GM18511 (cell line): Measurements from ENCODE around the gene RBCK1.
"Not testable (repeated sequence)": the region's sequence is repeated elsewhere in the genome, so short reads cannot be mapped to it uniquely, and the experiment has no call there.

Experiments used
- ATAC-seq: cut with Tn5 transposase; IDR thresholded peaks from one replicate; pipeline ENCODE4 v1.9.1; 2021; ENCODE audit warnings: mild to moderate bottlenecking, moderate library complexity; ENCODE audit not compliant: unreplicated experiment

The RBCK1 gene

GRCh38 chr20:375265-375889, 32.7 kb upstream of the RBCK1 start:
- no peak for ATAC-seq

DNA sequence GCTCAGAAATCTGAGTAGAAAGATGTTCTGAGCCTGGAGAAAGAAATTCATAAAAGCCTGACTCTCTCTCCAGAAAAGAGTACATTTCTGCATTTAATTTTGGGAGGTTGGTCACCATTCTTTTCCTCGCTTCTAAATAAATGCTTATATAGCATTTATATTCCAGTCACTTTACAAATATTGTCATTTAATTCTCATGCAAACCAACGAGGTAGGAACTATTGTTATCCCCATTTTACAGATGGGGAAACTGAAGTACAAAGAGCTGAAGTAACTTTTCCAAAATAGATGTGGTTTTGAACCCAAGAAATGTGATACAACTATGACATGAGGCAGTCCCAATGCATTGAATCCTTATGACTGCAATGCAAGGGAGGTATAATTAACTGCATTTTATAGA, 32.0 kb upstream of the RBCK1 start:
- ATAC-seq = no peak

DNA sequence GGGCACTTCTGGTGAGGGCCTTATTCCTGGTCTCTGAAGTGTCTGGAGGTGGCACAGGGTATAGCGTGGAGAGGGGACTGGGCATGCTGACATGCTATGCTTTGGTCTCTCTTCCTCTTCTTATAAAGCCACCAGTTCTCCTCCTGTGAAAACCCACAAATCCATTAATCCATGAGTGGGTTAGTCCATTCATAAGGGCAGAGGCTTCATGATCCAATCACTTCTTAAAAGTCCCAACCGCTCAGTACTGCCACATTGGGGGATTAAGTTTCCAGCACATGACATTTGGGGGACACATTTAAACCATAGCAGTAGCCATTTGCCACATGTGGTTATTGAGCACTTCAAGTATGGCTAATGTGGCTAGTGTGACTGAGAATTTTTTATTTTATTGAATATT, 31.3 kb upstream of the RBCK1 start:
- no peak for ATAC-seq

- ATAC-seq = not testable (repeated sequence)
Measured at GRCh38 chr20:377578-377977, 30.5 kb upstream of the RBCK1 start.

DNA sequence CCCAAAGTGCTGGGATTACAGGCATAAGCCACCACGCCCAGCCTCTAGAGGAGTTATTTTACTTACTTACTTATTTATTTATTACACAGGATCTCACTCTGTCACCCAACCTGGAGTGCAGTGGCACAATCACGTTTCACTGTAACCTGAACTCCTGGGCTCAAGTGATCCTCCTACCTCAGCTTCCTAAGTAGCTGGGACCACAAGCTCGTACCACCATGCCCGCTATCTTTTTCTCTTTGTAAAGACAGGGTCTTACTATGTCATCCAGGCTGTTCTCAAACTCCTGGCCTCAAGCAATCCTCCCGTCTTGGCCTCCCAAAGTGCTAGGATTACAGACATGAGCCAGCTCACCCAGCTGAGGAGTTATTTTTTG, 29.1 kb upstream of the RBCK1 start:
- no peak for ATAC-seq

DNA sequence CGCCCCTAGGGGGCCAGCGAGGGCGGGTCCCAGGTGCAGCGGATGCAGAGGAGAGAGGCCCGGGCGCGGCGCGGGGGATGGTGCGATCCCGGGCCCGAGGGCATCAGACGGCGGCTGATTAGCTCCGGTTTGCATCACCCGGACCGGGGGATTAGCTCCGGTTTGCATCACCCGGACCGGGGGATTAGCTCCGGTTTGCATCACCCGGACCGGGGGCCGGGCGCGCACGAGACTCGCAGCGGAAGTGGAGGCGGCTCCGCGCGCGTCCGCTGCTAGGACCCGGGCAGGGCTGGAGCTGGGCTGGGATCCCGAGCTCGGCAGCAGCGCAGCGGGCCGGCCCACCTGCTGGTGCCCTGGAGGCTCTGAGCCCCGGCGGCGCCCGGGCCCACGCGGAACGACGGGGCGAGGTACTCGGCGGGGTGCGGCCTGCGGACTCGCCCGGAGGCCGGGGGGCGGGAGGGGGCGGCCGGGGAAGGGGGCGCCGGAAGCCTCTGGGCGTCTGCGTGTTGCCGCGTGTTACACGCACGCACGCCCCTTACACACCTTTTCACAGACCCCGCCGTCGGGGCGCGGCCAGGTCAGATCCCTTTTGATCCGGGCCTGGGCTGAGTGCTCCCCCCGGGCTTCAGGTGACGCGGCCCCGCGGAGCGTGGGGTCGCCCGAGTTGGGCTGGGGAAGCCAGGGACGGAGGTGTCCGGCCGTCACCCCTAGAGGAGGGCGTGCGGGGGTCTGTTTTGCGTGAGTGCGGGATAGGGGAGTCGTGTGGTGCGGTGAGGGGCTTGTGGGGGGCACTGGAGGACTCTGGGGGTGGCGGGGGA, 27.1 kb upstream of the RBCK1 start:
- ATAC-seq = peak; percentile 55

DNA sequence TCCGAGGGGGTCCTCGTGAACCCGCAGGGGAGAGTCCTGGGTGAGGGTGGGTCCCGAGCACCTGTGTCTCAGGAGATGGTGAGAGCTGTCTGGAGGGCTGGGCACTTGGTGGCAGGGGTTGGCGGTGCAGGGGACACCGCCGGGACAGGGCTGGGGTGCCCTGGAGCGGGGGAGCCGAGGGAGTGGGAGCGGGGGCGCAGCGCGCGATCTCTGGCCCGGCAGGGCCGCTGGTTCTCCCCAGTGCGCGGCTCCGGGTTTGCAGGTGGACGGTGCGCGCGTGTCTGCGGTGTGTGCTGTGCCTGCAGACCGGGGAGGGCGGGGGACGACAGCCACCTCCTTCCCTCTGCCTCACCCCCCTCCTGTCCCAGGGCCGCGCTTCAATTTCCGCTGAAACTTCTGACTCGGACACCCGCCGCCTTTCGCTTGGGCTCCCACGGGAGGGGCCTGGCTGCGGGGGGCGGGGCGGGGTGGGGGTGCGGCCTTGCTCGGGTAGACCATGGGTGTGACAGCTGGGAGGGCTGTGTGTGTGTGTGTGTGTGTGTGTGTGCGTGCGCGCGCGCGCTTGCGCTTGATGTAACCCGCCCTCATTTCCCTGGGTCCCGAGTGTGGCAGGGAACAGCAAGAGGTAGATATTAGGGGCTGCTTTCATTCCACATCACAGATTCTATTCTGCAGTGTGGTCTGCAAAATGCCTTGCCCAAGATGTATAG, 26.4 kb upstream of the RBCK1 start:
- peak; percentile 74 for ATAC-seq

- ATAC-seq = peak; percentile 10
Measured at GRCh38 chr20:382291-383115, 25.6 kb upstream of the RBCK1 start.

DNA sequence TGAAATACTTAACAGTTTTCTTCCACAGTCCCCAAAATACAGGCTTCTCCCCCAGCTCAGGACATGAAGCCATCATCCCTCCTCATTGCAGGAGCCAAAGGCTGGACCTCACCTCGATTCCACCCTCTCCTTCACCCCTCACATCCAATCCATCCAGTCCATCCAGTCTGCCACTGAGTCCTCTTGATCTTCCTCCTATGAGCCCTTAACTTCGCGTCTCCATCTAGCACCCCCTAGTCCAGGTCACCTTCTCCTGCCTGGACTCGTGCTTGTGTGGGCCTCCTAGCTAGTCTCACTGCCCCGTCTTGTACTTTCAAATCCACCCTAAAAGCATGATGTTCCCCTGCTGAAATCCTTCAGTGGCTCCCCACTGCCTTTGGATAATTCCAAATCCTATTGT, 24.2 kb upstream of the RBCK1 start:
- ATAC-seq = no peak

- no peak for ATAC-seq
Measured at GRCh38 chr20:384723-385122, 23.4 kb upstream of the RBCK1 start.

GRCh38 chr20:385448-385847, 22.7 kb upstream of the RBCK1 start:
- no peak for ATAC-seq

DNA sequence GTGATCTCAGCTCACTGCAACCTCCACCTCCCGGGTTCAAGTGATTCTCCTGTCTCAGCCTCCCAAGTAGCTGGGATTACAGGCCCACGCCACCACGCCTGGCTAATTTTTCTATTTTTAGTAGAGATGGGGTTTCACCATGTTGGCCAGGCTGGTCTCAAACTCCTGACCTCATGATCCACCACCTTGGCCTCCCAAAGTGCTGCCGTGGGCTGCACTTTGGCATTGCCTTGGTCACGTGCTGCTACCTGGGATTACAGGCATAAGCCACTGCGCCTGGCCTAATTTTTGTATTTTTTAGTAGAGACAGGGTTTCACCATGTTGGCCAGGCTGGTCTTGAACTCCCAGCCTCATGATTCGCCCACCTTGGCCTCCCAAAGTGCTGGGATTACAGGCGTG, 21.5 kb upstream of the RBCK1 start:
- not testable (repeated sequence) for ATAC-seq

GRCh38 chr20:387520-387919, 20.6 kb upstream of the RBCK1 start:
- ATAC-seq = no peak

GRCh38 chr20:388034-388994, 19.8 kb upstream of the RBCK1 start:
- ATAC-seq = no peak

DNA sequence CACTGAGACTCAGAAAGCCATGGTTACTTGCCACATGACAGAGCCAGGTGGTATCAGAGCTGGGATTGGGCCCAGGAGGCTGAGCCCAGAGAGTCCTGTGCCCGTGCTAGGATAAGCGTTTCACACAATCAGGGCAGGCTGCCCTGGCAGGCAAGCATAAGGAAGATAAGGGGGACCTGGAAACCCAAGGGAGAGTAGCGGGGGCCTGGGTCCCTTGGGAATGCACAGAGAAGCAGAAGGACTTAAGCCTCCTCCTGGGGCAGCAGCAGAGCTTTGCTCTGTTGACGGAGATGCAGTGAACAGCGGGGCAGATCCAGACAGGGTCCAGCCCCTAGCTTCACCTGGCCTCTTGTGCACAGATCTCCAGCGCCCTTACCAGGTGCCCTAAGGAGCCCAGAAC, 18.9 kb upstream of the RBCK1 start:
- ATAC-seq = no peak

- ATAC-seq = no peak
Measured at GRCh38 chr20:391041-391711, 16.9 kb upstream of the RBCK1 start.

GRCh38 chr20:393296-393695, 14.8 kb upstream of the RBCK1 start:
- ATAC-seq = not testable (repeated sequence)

GRCh38 chr20:396252-396618, 11.9 kb upstream of the RBCK1 start:
- ATAC-seq = no peak

GRCh38 chr20:396619-397431, 11.3 kb upstream of the RBCK1 start:
- no peak for ATAC-seq
